SU-DHL-6 (cell line): ENCODE measurements around the gene IFI27L1.

Experiments used
- H2AFZ ChIP-seq: fragments of 200-600 bp; sonication (generic); 2 replicates; pipeline ENCODE4 v1.6.1; 2014; ENCODE audit warnings: low read depth, mild to moderate bottlenecking, moderate library complexity, mixed read lengths, antibody characterized with exemption, low read length; ENCODE audit not compliant: severe bottlenecking
- H3F3A ChIP-seq: fragments of 200-600 bp; shearing (Covaris generic); 2 replicates; pipeline ENCODE4 v1.6.0; 2016; ENCODE audit warnings: antibody characterized with exemption, mild to moderate bottlenecking; ENCODE audit not compliant: insufficient read depth
- H3K27ac ChIP-seq: fragments of 200-600 bp; sonication (generic); 2 replicates; pipeline ENCODE4 v1.5.1; 2016; ENCODE audit warnings: low read depth, mild to moderate bottlenecking, low read length, moderate library complexity, mixed read lengths
- H3K27me3 ChIP-seq: fragments of 200-600 bp; sonication (generic), shearing (Covaris generic); 2 replicates; pipeline ENCODE4 v1.6.0; 2014; ENCODE audit warnings: mild to moderate bottlenecking, low read length
- H3K36me3 ChIP-seq: fragments of 200-600 bp; sonication (generic); 2 replicates; pipeline ENCODE4 v1.6.1; 2014; ENCODE audit warnings: mild to moderate bottlenecking, low read length, mixed read lengths
- H3K4me2 ChIP-seq: fragments of 300-600, 200-600 bp; shearing (Covaris generic), sonication (generic); 2 replicates; pipeline ENCODE4 v1.6.0; 2014; ENCODE audit warnings: low read length, low read depth, mild to moderate bottlenecking; ENCODE audit not compliant: poor library complexity, severe bottlenecking
- H3K4me3 ChIP-seq: fragments of 200-600 bp; sonication (generic); 2 replicates; pipeline ENCODE4 v1.5.1; 2014; ENCODE audit warnings: antibody characterized with exemption, low read length, mild to moderate bottlenecking, mixed read lengths; ENCODE audit not compliant: insufficient read depth, poor library complexity, severe bottlenecking
- H3K79me2 ChIP-seq: fragments of 200-600 bp; sonication (generic); 2 replicates; pipeline ENCODE4 v1.6.1; 2014; ENCODE audit warnings: mild to moderate bottlenecking, low read length, moderate library complexity; ENCODE audit not compliant: insufficient read depth
- H3K9ac ChIP-seq: fragments of 200-600 bp; sonication (generic); 2 replicates; pipeline ENCODE4 v1.7.0; 2014; ENCODE audit warnings: mild to moderate bottlenecking, low read length
- H3K9me2 ChIP-seq: fragments of 200-600 bp; sonication (generic); replicated peaks from 2 replicates; pipeline ENCODE4 v1.6.1; 2014; ENCODE audit warnings: low read length; ENCODE audit not compliant: insufficient read depth
- H3K9me3 ChIP-seq: fragments of 200-600 bp; sonication (generic); 2 replicates; pipeline ENCODE4 v1.6.1; 2014; ENCODE audit warnings: low read length, mixed read lengths; ENCODE audit not compliant: insufficient read depth
- H4K20me1 ChIP-seq: fragments of 200-600 bp; sonication (generic); 2 replicates; pipeline ENCODE4 v1.6.1; 2014; ENCODE audit warnings: low read depth, mild to moderate bottlenecking, antibody characterized with exemption, low read length, moderate library complexity, mixed read lengths
- CTCF ChIP-seq: fragments of 200-600 bp; sonication (generic); IDR thresholded peaks from one replicate; pipeline ENCODE4 v1.5.1; 2017; ENCODE audit warnings: antibody characterized with exemption, mild to moderate bottlenecking, low read length, moderate library complexity; ENCODE audit not compliant: insufficient read depth, poor library complexity, severe bottlenecking
- EZH2phosphoT487 ChIP-seq: fragments of 200-600 bp; sonication (generic), shearing (Covaris generic); conservative IDR thresholded peaks from 2 replicates; pipeline ENCODE4 v1.6.1; 2018; ENCODE audit warnings: mild to moderate bottlenecking, antibody characterized with exemption, low read length, moderate library complexity, mixed read lengths

The IFI27L1 gene

GRCh38 chr14:94144765-94145164 lies 63.7 kb downstream of the IFI27L1 start:
- H3F3A ChIP-seq, result no peaks in the 10 kb centered on the region
- H3K27ac ChIP-seq, result no peak overlapping the region
- no peaks in the 10 kb centered on the region for H3K27me3 ChIP-seq
- H2AFZ ChIP-seq, result no peak overlapping the region
- H3K4me3 ChIP-seq, result no peak overlapping the region
- no peaks in the 10 kb centered on the region for H3K79me2 ChIP-seq
- no peaks in the 10 kb centered on the region for H3K36me3 ChIP-seq
- no peak overlapping the region for H3K9ac ChIP-seq
- H3K9me2 ChIP-seq, result no peaks in the 10 kb centered on the region
- H3K4me2 ChIP-seq, result no peak overlapping the region
- H3K9me3 ChIP-seq, result no peaks in the 10 kb centered on the region
- H4K20me1 ChIP-seq, result no peaks in the 10 kb centered on the region
- no peak for TF ChIP-seq CTCF
- no peak for TF ChIP-seq EZH2phosphoT487

- no peaks in the 10 kb centered on the region for H4K20me1 ChIP-seq
- peak overlapping the region; percentile 66 for H2AFZ ChIP-seq
- no peak overlapping the region for H3K4me2 ChIP-seq
- TF ChIP-seq EZH2phosphoT487 (no peak), CTCF (no peak)
- no peaks in the 10 kb centered on the region for H3K9me3 ChIP-seq
- no peaks in the 10 kb centered on the region for H3F3A ChIP-seq
- no peaks in the 10 kb centered on the region for H3K36me3 ChIP-seq
- H3K9me2 ChIP-seq, result no peaks in the 10 kb centered on the region
- no peaks in the 10 kb centered on the region for H3K79me2 ChIP-seq
- no peak overlapping the region for H3K27ac ChIP-seq
- no peaks in the 10 kb centered on the region for H3K27me3 ChIP-seq
- no peak overlapping the region for H3K9ac ChIP-seq
- H3K4me3 ChIP-seq, result no peak overlapping the region
These were observed 64.9 kb downstream of the IFI27L1 start for GRCh38 chr14:94145902-94146527.
